IPS-20b (cell line): ENCODE measurements around the gene ANKRD44.
"Not testable (repeated sequence)": the region's sequence is repeated elsewhere in the genome, so short reads cannot be mapped to it uniquely, and the experiment has no call there.

Source experiments
- H3K27ac ChIP-seq: one replicate; pipeline ENCODE4 v1.5.1; 2013; ENCODE audit warnings: low read length
- H3K27me3 ChIP-seq: 2 replicates; pipeline ENCODE4 v1.6.1; 2013; ENCODE audit warnings: mild to moderate bottlenecking, low read length, inconsistent platforms; ENCODE audit not compliant: insufficient read depth
- H3K36me3 ChIP-seq: 2 replicates; pipeline ENCODE4 v1.6.1; 2013; ENCODE audit warnings: low read depth, mild to moderate bottlenecking, inconsistent platforms, low read length, moderate library complexity; ENCODE audit not compliant: insufficient read depth
- H3K4me1 ChIP-seq: 2 replicates; pipeline ENCODE4 v1.6.1; 2013; ENCODE audit warnings: mild to moderate bottlenecking, control low read depth, inconsistent platforms, low read length, moderate library complexity; ENCODE audit not compliant: insufficient read depth
- H3K4me3 ChIP-seq: 2 replicates; pipeline ENCODE4 v1.5.1; 2013; ENCODE audit warnings: mild to moderate bottlenecking, low read length, inconsistent platforms
- H3K9ac ChIP-seq: 2 replicates; pipeline ENCODE4 v1.6.1; 2013; ENCODE audit warnings: low read depth, mild to moderate bottlenecking, inconsistent platforms, low read length, moderate library complexity
- H3K9me3 ChIP-seq: 2 replicates; pipeline ENCODE4 v1.6.1; 2013; ENCODE audit warnings: mild to moderate bottlenecking, low read depth, low read length, inconsistent platforms; ENCODE audit not compliant: insufficient read depth

The ANKRD44 gene

GRCh38 chr2:197011021-197011417, 299.6 kb downstream of the ANKRD44 start:
- H3K9ac ChIP-seq: no peak overlapping the region
- no peaks in the 10 kb centered on the region for H3K9me3 ChIP-seq
- H3K27me3 ChIP-seq: no peaks in the 10 kb centered on the region
- no peaks in the 10 kb centered on the region for H3K36me3 ChIP-seq
- no peak overlapping the region for H3K4me3 ChIP-seq
- H3K4me1 ChIP-seq: 0 out of 2 replicates have a peak, but pooled peaks cover 5% of the 10 kb centered on the region
- no peak overlapping the region for H3K27ac ChIP-seq

- no peaks in the 10 kb centered on the region for H3K36me3 ChIP-seq
- no peaks in the 10 kb centered on the region for H3K9me3 ChIP-seq
- no peak overlapping the region for H3K27ac ChIP-seq
- H3K27me3 ChIP-seq: no peaks in the 10 kb centered on the region
- no peak overlapping the region for H3K4me3 ChIP-seq
- H3K4me1 ChIP-seq: 0 out of 2 replicates have a peak, but pooled peaks cover 5% of the 10 kb centered on the region
- no peak overlapping the region for H3K9ac ChIP-seq
Measured at GRCh38 chr2:197010200-197011020, 300.2 kb downstream of the ANKRD44 start.

GRCh38 chr2:197008741-197009341, 301.7 kb downstream of the ANKRD44 start:
- H3K4me3 ChIP-seq, H3K4me1 ChIP-seq, H3K27me3 ChIP-seq, H3K27ac ChIP-seq, H3K9me3 ChIP-seq, H3K36me3 ChIP-seq, H3K9ac ChIP-seq: not testable (repeated sequence)

GRCh38 chr2:197007716-197008628, 302.6 kb downstream of the ANKRD44 start:
- Histone ChIP-seq H3K9ac (no peak overlapping the region), H3K4me3 (no peak overlapping the region), H3K4me1 (0 out of 2 replicates have a peak, but pooled peaks cover 5% of the 10 kb centered on the region), H3K9me3 (no peaks in the 10 kb centered on the region), H3K36me3 (no peaks in the 10 kb centered on the region), H3K27me3 (no peaks in the 10 kb centered on the region), H3K27ac (no peak overlapping the region)

- H3K36me3 ChIP-seq: no peaks in the 10 kb centered on the region
- no peak overlapping the region for H3K4me3 ChIP-seq
- no peaks in the 10 kb centered on the region for H3K4me1 ChIP-seq
- no peak overlapping the region for H3K27ac ChIP-seq
- H3K9me3 ChIP-seq: no peaks in the 10 kb centered on the region
- no peak overlapping the region for H3K9ac ChIP-seq
- H3K27me3 ChIP-seq: no peaks in the 10 kb centered on the region
Measured at GRCh38 chr2:197001921-197002320, 308.7 kb downstream of the ANKRD44 start.

- H3K27me3 ChIP-seq: no peaks in the 10 kb centered on the region
- H3K9me3 ChIP-seq: no peaks in the 10 kb centered on the region
- no peak overlapping the region for H3K4me3 ChIP-seq
- no peaks in the 10 kb centered on the region for H3K4me1 ChIP-seq
- no peaks in the 10 kb centered on the region for H3K36me3 ChIP-seq
- no peak overlapping the region for H3K9ac ChIP-seq
- H3K27ac ChIP-seq: no peak overlapping the region
Measured at GRCh38 chr2:196995757-196996314, 314.7 kb downstream of the ANKRD44 start.

GRCh38 chr2:196994764-196995163, 315.8 kb downstream of the ANKRD44 start:
- H3K36me3 ChIP-seq: no peaks in the 10 kb centered on the region
- H3K27me3 ChIP-seq: no peaks in the 10 kb centered on the region
- no peaks in the 10 kb centered on the region for H3K9me3 ChIP-seq
- H3K4me3 ChIP-seq: no peak overlapping the region
- H3K27ac ChIP-seq: no peak overlapping the region
- no peak overlapping the region for H3K9ac ChIP-seq
- no peaks in the 10 kb centered on the region; the same call in 1 of the 2 replicates for H3K4me1 ChIP-seq

- no peak overlapping the region for H3K9ac ChIP-seq
- no peak overlapping the region for H3K27ac ChIP-seq
- H3K4me1 ChIP-seq: peaks cover 4% of the 10 kb centered on the region; the same call in 1 of the 2 replicates
- no peak overlapping the region for H3K4me3 ChIP-seq
- H3K27me3 ChIP-seq: no peaks in the 10 kb centered on the region
- no peaks in the 10 kb centered on the region for H3K9me3 ChIP-seq
- no peaks in the 10 kb centered on the region for H3K36me3 ChIP-seq
Measured at GRCh38 chr2:196993617-196994016, 317.0 kb downstream of the ANKRD44 start.

- Histone ChIP-seq H3K4me3 (no peak overlapping the region), H3K9me3 (no peaks in the 10 kb centered on the region), H3K4me1 (peaks cover 12% of the 10 kb centered on the region; the same call in 1 of the 2 replicates), H3K9ac (no peak overlapping the region), H3K27ac (no peak overlapping the region), H3K36me3 (no peaks in the 10 kb centered on the region), H3K27me3 (no peaks in the 10 kb centered on the region)
Measured at GRCh38 chr2:196992466-196992865, 318.1 kb downstream of the ANKRD44 start.

- Histone ChIP-seq H3K4me1 (peaks cover 14% of the 10 kb centered on the region; the same call in 1 of the 2 replicates), H3K9me3 (no peaks in the 10 kb centered on the region), H3K27ac (no peak overlapping the region), H3K9ac (no peak overlapping the region), H3K36me3 (no peaks in the 10 kb centered on the region), H3K27me3 (no peaks in the 10 kb centered on the region), H3K4me3 (no peak overlapping the region)
Measured at GRCh38 chr2:196990788-196991461, 319.7 kb downstream of the ANKRD44 start.

- no peaks in the 10 kb centered on the region for H3K36me3 ChIP-seq
- H3K27me3 ChIP-seq: no peaks in the 10 kb centered on the region
- no peak overlapping the region for H3K9ac ChIP-seq
- peaks cover 14% of the 10 kb centered on the region; the same call in 1 of the 2 replicates for H3K4me1 ChIP-seq
- no peak overlapping the region for H3K27ac ChIP-seq
- no peak overlapping the region for H3K4me3 ChIP-seq
- H3K9me3 ChIP-seq: no peaks in the 10 kb centered on the region
Measured at GRCh38 chr2:196990092-196990491, 320.5 kb downstream of the ANKRD44 start.
